GM12878 (cell line): ENCODE results near the gene SELENOK.

ENCODE experiments used
- FOS ChIP-seq: IDR thresholded peaks from 3 replicates; pipeline ENCODE4 v1.6.1; 2011; ENCODE audit warnings: borderline replicate concordance; ENCODE audit not compliant: insufficient read length; ENCODE audit errors: extremely low read depth
- MTA2 ChIP-seq: fragments of 450-650 bp; IDR thresholded peaks from 2 replicates; pipeline ENCODE4 v1.6.1; 2016; ENCODE audit warnings: low read depth, mild to moderate bottlenecking, moderate library complexity
- RCOR1 ChIP-seq: conservative IDR thresholded peaks from 2 replicates; pipeline ENCODE4 v1.6.1; 2012; ENCODE audit warnings: low read depth, low read length, improper control_type of control experiment
- TARDBP ChIP-seq: IDR thresholded peaks from 2 replicates; pipeline ENCODE4 v1.6.1; 2016; ENCODE audit warnings: borderline replicate concordance
- TCF12 ChIP-seq: IDR thresholded peaks from 2 replicates; pipeline ENCODE4 v1.6.1; 2011; ENCODE audit warnings: low read depth, mild to moderate bottlenecking, low read length

DNA sequence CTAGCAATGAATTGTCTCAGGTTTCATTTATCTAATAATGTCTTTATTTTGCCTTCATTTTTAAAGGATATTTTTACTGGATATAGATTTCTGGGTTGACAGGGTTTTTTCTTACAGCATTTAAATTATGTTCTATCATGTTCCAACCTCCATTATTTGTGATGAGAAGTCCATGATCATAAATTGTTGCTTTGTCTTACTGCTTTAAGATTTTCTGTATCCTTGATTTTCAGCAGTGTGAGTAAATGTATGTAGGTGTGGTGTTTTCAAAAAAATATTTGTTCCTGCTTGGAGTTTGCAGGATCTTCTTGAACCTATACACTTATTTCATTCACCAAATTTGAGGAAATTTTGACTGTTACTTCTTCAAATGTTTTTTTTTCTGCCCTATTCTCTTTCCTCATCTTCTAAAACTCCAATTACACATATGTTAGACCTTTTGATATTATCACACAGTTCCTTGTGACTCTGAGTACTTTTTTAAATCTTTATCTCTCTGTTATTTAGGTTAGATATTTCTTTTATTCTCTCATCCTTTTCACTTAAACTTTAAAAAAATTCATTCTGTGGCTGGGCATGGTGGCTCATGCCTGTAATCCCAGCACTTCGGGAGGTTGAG, 43.7 kb upstream of the SELENOK start:
- TF ChIP-seq RCOR1 = no peak
- TF ChIP-seq TARDBP = no peak
- TF ChIP-seq TCF12 = no peak
- no peak for TF ChIP-seq MTA2
- no peak for TF ChIP-seq FOS
